Measurements from ENCODE around the gene PKM. TPM values are rescaled to one million over a fixed set of nuclear protein-coding genes. Genes with fewer than 3 reads are reported as not detected.
A peak's percentile ranks its signal among the peaks of the same experiment; 100 is the strongest.

Gene PKM
- total and polyA plus RNA-seq, 2 donors, result 199 to 452 TPM

GRCh38 chr15:72271895-72272212, 40.9 kb upstream of the PKM start:
- Histone ChIP-seq H3K4me3 (ENCODE audit: low read length in 2 of 2) (peak overlapping the region; percentile 77 to 86), H3K36me3 (ENCODE audit: control insufficient read depth in 2 of 2, insufficient read depth in 2 of 2, low read length in 1 of 2) (peaks cover 6 to 10% of the 10 kb centered on the region in 2 donors), H3K27ac (ENCODE audit: low read depth in 1 of 2, low read length in 1 of 2) (peak overlapping the region; percentile 73 to 94), H3K4me1 (ENCODE audit: control insufficient read depth in 2 of 2, insufficient read depth in 2 of 2, low read length in 2 of 2) (peaks cover 11 to 21% of the 10 kb centered on the region in 2 donors), H3K9me3 (ENCODE audit: control insufficient read depth in 2 of 2, insufficient read depth in 1 of 2, low read length in 1 of 2) (no peaks in the 10 kb centered on the region), H3K27me3 (ENCODE audit: control insufficient read depth in 2 of 2, insufficient read depth in 1 of 2, low read length in 1 of 2) (no peaks in the 10 kb centered on the region)
- peak in 3 of 9 donors; percentile 2 to 14 (median 13) for DNase-seq (ENCODE audit: low read depth in 6 of 9, low spot score in 9 of 9)
- WGBS, result 5% methylated on average over 13 of the region's 13 CpGs

GRCh38 chr15:72271221-72271620, 40.2 kb upstream of the PKM start:
- peaks cover 11 to 21% of the 10 kb centered on the region in 2 donors for H3K4me1 ChIP-seq (ENCODE audit: control insufficient read depth in 2 of 2, insufficient read depth in 2 of 2, low read length in 2 of 2)
- H3K36me3 ChIP-seq (ENCODE audit: control insufficient read depth in 2 of 2, insufficient read depth in 2 of 2, low read length in 1 of 2), result peaks cover 12 to 17% of the 10 kb centered on the region in 2 donors
- no peaks in the 10 kb centered on the region for H3K27me3 ChIP-seq (ENCODE audit: control insufficient read depth in 2 of 2, insufficient read depth in 1 of 2, low read length in 1 of 2)
- H3K27ac ChIP-seq (ENCODE audit: low read depth in 1 of 2, low read length in 1 of 2), result no peak overlapping the region
- H3K9me3 ChIP-seq (ENCODE audit: control insufficient read depth in 2 of 2, insufficient read depth in 1 of 2, low read length in 1 of 2), result no peaks in the 10 kb centered on the region
- DNase-seq (ENCODE audit: low read depth in 6 of 9, low spot score in 9 of 9), result no peak
- WGBS, result 97% methylated on average over 4 of the region's 4 CpGs
- H3K4me3 ChIP-seq (ENCODE audit: low read length in 2 of 2), result no peak overlapping the region

- H3K9me3 ChIP-seq (ENCODE audit: control insufficient read depth in 2 of 2, insufficient read depth in 1 of 2, low read length in 1 of 2), result no peaks in the 10 kb centered on the region
- H3K27ac ChIP-seq (ENCODE audit: low read depth in 1 of 2, low read length in 1 of 2), result no peak overlapping the region
- no peaks in the 10 kb centered on the region for H3K27me3 ChIP-seq (ENCODE audit: control insufficient read depth in 2 of 2, insufficient read depth in 1 of 2, low read length in 1 of 2)
- 99% methylated on average over 4 of the region's 4 CpGs for WGBS
- no peak overlapping the region for H3K4me3 ChIP-seq (ENCODE audit: low read length in 2 of 2)
- H3K36me3 ChIP-seq (ENCODE audit: control insufficient read depth in 2 of 2, insufficient read depth in 2 of 2, low read length in 1 of 2), result peaks cover 25 to 32% of the 10 kb centered on the region in 2 donors
- H3K4me1 ChIP-seq (ENCODE audit: control insufficient read depth in 2 of 2, insufficient read depth in 2 of 2, low read length in 2 of 2), result peaks cover 11 to 21% of the 10 kb centered on the region in 2 donors
- DNase-seq (ENCODE audit: low read depth in 6 of 9, low spot score in 9 of 9), result no peak
These were observed 38.7 kb upstream of the PKM start for GRCh38 chr15:72269739-72270138.

GRCh38 chr15:72265031-72265430, 34.0 kb upstream of the PKM start:
- no peak overlapping the region for H3K27ac ChIP-seq (ENCODE audit: low read depth in 1 of 2, low read length in 1 of 2)
- H3K4me1 ChIP-seq (ENCODE audit: control insufficient read depth in 2 of 2, insufficient read depth in 2 of 2, low read length in 2 of 2), result no peaks in the 10 kb centered on the region
- DNase-seq (ENCODE audit: low read depth in 6 of 9, low spot score in 9 of 9), result no peak
- H3K4me3 ChIP-seq (ENCODE audit: low read length in 2 of 2), result no peak overlapping the region
- WGBS, result 96% methylated on average over 5 of the region's 5 CpGs
- no peaks in the 10 kb centered on the region for H3K9me3 ChIP-seq (ENCODE audit: control insufficient read depth in 2 of 2, insufficient read depth in 1 of 2, low read length in 1 of 2)
- no peaks in the 10 kb centered on the region for H3K27me3 ChIP-seq (ENCODE audit: control insufficient read depth in 2 of 2, insufficient read depth in 1 of 2, low read length in 1 of 2)
- peaks cover 68% of the 10 kb centered on the region in 2 donors for H3K36me3 ChIP-seq (ENCODE audit: control insufficient read depth in 2 of 2, insufficient read depth in 2 of 2, low read length in 1 of 2)

- Histone ChIP-seq H3K27me3 (ENCODE audit: control insufficient read depth in 2 of 2, insufficient read depth in 1 of 2, low read length in 1 of 2) (no peaks in the 10 kb centered on the region), H3K4me3 (ENCODE audit: low read length in 2 of 2) (no peak overlapping the region), H3K27ac (ENCODE audit: low read depth in 1 of 2, low read length in 1 of 2) (no peak overlapping the region), H3K36me3 (ENCODE audit: control insufficient read depth in 2 of 2, insufficient read depth in 2 of 2, low read length in 1 of 2) (peaks cover 44 to 76% of the 10 kb centered on the region in 2 donors), H3K9me3 (ENCODE audit: control insufficient read depth in 2 of 2, insufficient read depth in 1 of 2, low read length in 1 of 2) (no peaks in the 10 kb centered on the region), H3K4me1 (ENCODE audit: control insufficient read depth in 2 of 2, insufficient read depth in 2 of 2, low read length in 2 of 2) (no peaks in the 10 kb centered on the region)
- no peak for DNase-seq (ENCODE audit: low read depth in 6 of 9, low spot score in 9 of 9)
- 97% methylated on average over 10 of the region's 10 CpGs for WGBS
These were observed 21.8 kb upstream of the PKM start for GRCh38 chr15:72252663-72253299.

- no peak for DNase-seq (ENCODE audit: low read depth in 6 of 9, low spot score in 9 of 9)
- Histone ChIP-seq H3K4me1 (ENCODE audit: control insufficient read depth in 2 of 2, insufficient read depth in 2 of 2, low read length in 2 of 2) (no peaks in the 10 kb centered on the region), H3K4me3 (ENCODE audit: low read length in 2 of 2) (no peak overlapping the region), H3K9me3 (ENCODE audit: control insufficient read depth in 2 of 2, insufficient read depth in 1 of 2, low read length in 1 of 2) (no peaks in the 10 kb centered on the region), H3K36me3 (ENCODE audit: control insufficient read depth in 2 of 2, insufficient read depth in 2 of 2, low read length in 1 of 2) (peaks cover 20 to 48% of the 10 kb centered on the region in 2 donors), H3K27me3 (ENCODE audit: control insufficient read depth in 2 of 2, insufficient read depth in 1 of 2, low read length in 1 of 2) (no peaks in the 10 kb centered on the region), H3K27ac (ENCODE audit: low read depth in 1 of 2, low read length in 1 of 2) (no peak overlapping the region)
- 81% methylated on average over 3 of the region's 3 CpGs for WGBS
These were observed 18.3 kb upstream of the PKM start for GRCh38 chr15:72249142-72249810.

- WGBS, result 99% methylated on average over 1 of the region's 1 CpG
- DNase-seq (ENCODE audit: low read depth in 6 of 9, low spot score in 9 of 9), result no peak
- no peaks in the 10 kb centered on the region for H3K9me3 ChIP-seq (ENCODE audit: control insufficient read depth in 2 of 2, insufficient read depth in 1 of 2, low read length in 1 of 2)
- no peak overlapping the region for H3K4me3 ChIP-seq (ENCODE audit: low read length in 2 of 2)
- H3K27ac ChIP-seq (ENCODE audit: low read depth in 1 of 2, low read length in 1 of 2), result no peak overlapping the region
- no peaks in the 10 kb centered on the region for H3K4me1 ChIP-seq (ENCODE audit: control insufficient read depth in 2 of 2, insufficient read depth in 2 of 2, low read length in 2 of 2)
- no peaks in the 10 kb centered on the region for H3K27me3 ChIP-seq (ENCODE audit: control insufficient read depth in 2 of 2, insufficient read depth in 1 of 2, low read length in 1 of 2)
- peaks cover 17 to 46% of the 10 kb centered on the region in 2 donors for H3K36me3 ChIP-seq (ENCODE audit: control insufficient read depth in 2 of 2, insufficient read depth in 2 of 2, low read length in 1 of 2)
These were observed 17.5 kb upstream of the PKM start for GRCh38 chr15:72248514-72248913.

GRCh38 chr15:72242775-72243370, 11.9 kb upstream of the PKM start:
- WGBS, result 93% methylated on average over 2 of the region's 2 CpGs
- Histone ChIP-seq H3K9me3 (ENCODE audit: control insufficient read depth in 2 of 2, insufficient read depth in 1 of 2, low read length in 1 of 2) (no peaks in the 10 kb centered on the region), H3K36me3 (ENCODE audit: control insufficient read depth in 2 of 2, insufficient read depth in 2 of 2, low read length in 1 of 2) (peaks cover 23 to 28% of the 10 kb centered on the region in 2 donors), H3K4me1 (ENCODE audit: control insufficient read depth in 2 of 2, insufficient read depth in 2 of 2, low read length in 2 of 2) (no peaks in the 10 kb centered on the region), H3K4me3 (ENCODE audit: low read length in 2 of 2) (no peak overlapping the region), H3K27me3 (ENCODE audit: control insufficient read depth in 2 of 2, insufficient read depth in 1 of 2, low read length in 1 of 2) (no peaks in the 10 kb centered on the region), H3K27ac (ENCODE audit: low read depth in 1 of 2, low read length in 1 of 2) (no peak overlapping the region)
- no peak for DNase-seq (ENCODE audit: low read depth in 6 of 9, low spot score in 9 of 9)

GRCh38 chr15:72239652-72240051, 8.7 kb upstream of the PKM start:
- peaks cover 23 to 28% of the 10 kb centered on the region in 2 donors for H3K36me3 ChIP-seq (ENCODE audit: control insufficient read depth in 2 of 2, insufficient read depth in 2 of 2, low read length in 1 of 2)
- no peaks in the 10 kb centered on the region for H3K9me3 ChIP-seq (ENCODE audit: control insufficient read depth in 2 of 2, insufficient read depth in 1 of 2, low read length in 1 of 2)
- H3K27me3 ChIP-seq (ENCODE audit: control insufficient read depth in 2 of 2, insufficient read depth in 1 of 2, low read length in 1 of 2), result no peaks in the 10 kb centered on the region

More at GRCh38 chr15:72239652-72240051, 8.7 kb upstream of the PKM start:
- no peak for DNase-seq (ENCODE audit: low read depth in 6 of 9, low spot score in 9 of 9)
- Histone ChIP-seq H3K4me3 (ENCODE audit: low read length in 2 of 2) (no peak overlapping the region), H3K27ac (ENCODE audit: low read depth in 1 of 2, low read length in 1 of 2) (no peak overlapping the region), H3K4me1 (ENCODE audit: control insufficient read depth in 2 of 2, insufficient read depth in 2 of 2, low read length in 2 of 2) (peaks cover 0 to 8% of the 10 kb centered on the region in 2 donors)
